HG02763 (cell line): ENCODE results near the gene HAT1.
"Not testable (repeated sequence)": the region's sequence is repeated elsewhere in the genome, so short reads cannot be mapped to it uniquely, and the experiment has no call there.

ENCODE experiments used
- ATAC-seq: cut with Tn5 transposase; IDR thresholded peaks from one replicate; pipeline ENCODE4 v1.9.1; 2021; ENCODE audit warnings: mild to moderate bottlenecking, moderate library complexity; ENCODE audit not compliant: unreplicated experiment

HAT1 gene

GRCh38 chr2:171966688-171967087 lies 44.4 kb downstream of the HAT1 start:
- ATAC-seq = no peak

GRCh38 chr2:171968509-171968908 lies 46.2 kb downstream of the HAT1 start:
- ATAC-seq = no peak

GRCh38 chr2:171972329-171972982 lies 50.2 kb downstream of the HAT1 start:
- no peak for ATAC-seq

GRCh38 chr2:171979103-171979502 lies 56.8 kb downstream of the HAT1 start:
- no peak for ATAC-seq

- ATAC-seq = not testable (repeated sequence)
Measured at GRCh38 chr2:171983924-171984323, 61.7 kb downstream of the HAT1 start.

- ATAC-seq = no peak
Measured at GRCh38 chr2:171985076-171985475, 62.8 kb downstream of the HAT1 start.

- ATAC-seq = no peak
Measured at GRCh38 chr2:171986778-171987177, 64.5 kb downstream of the HAT1 start.

GRCh38 chr2:171991027-171991426 lies 68.8 kb downstream of the HAT1 start:
- no peak for ATAC-seq

GRCh38 chr2:171995586-171995985 lies 73.3 kb downstream of the HAT1 start:
- ATAC-seq = no peak

GRCh38 chr2:171996021-171996420 lies 73.8 kb downstream of the HAT1 start:
- no peak for ATAC-seq

- not testable (repeated sequence) for ATAC-seq
Measured at GRCh38 chr2:171997031-171997430, 74.8 kb downstream of the HAT1 start.

GRCh38 chr2:171999161-171999560 lies 76.9 kb downstream of the HAT1 start:
- no peak for ATAC-seq

GRCh38 chr2:171999604-172000469 lies 77.6 kb downstream of the HAT1 start, which contains the start of gene METAP1D:
Gene METAP1D, plus strand, starts transcription at chr2:171999953. Its CDS starts 17 bp downstream, at chr2:171999970.
- peak; percentile 98 for ATAC-seq

GRCh38 chr2:172000696-172001361 lies 78.6 kb downstream of the HAT1 start:
- no peak for ATAC-seq

GRCh38 chr2:172007372-172007771 lies 85.1 kb downstream of the HAT1 start:
- no peak for ATAC-seq

GRCh38 chr2:172009823-172010222 lies 87.6 kb downstream of the HAT1 start:
- ATAC-seq = no peak

GRCh38 chr2:172011812-172012575 lies 89.7 kb downstream of the HAT1 start:
- no peak for ATAC-seq

- ATAC-seq = no peak
Measured at GRCh38 chr2:172012677-172013391, 90.6 kb downstream of the HAT1 start.

- no peak for ATAC-seq
Measured at GRCh38 chr2:172013396-172013795, 91.1 kb downstream of the HAT1 start.
